ENCODE results near the gene LSM10.
A peak's percentile ranks its signal among the peaks of the same experiment; 100 is the strongest.

The LSM10 gene

DNA sequence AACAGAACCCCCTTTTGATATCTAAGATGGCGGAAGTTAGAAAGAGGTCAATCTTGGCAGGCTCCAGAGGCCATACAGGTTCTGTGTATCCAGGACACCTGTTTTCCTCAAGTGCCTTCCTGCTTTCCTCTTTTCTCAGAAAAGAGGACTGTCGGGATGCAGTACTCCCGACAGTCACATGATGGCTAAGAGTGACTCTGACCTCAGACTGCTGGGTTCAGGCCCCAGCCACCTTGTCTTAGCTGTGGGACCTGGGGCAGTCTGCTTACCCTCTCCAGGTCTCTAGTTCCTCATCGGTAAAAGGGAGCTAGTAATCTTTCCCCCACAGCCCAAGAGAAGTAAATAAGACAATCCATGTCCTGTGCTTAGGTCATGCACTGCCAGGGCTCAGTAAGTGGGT is 41.9 kb downstream of the LSM10 start:
- no peak for DNase-seq (ENCODE audit: low read depth, low spot score)
- H3K27ac ChIP-seq = no peak overlapping the region

DNA sequence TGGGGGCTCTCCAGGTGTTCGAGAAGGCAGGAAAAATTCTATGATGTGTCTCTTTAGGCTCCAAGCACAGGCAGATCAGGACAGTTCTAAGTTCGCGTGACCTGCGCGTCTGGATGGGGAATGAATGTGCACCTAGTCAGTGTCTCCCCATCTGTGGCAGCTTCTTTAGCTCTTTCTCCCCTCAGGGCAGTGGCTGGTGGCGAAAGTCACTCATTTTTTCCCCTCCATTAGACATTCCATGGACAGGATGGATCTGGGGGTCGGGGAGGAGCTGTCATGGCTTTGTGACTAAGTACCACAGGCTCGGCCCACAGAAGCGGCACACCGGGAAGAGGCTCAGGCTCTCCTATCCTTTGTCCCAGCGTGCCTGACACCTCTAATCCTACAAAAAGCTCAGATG is 43.2 kb downstream of the LSM10 start:
- H3K27ac ChIP-seq = no peak overlapping the region
- DNase-seq (ENCODE audit: low read depth, low spot score) = no peak

DNA sequence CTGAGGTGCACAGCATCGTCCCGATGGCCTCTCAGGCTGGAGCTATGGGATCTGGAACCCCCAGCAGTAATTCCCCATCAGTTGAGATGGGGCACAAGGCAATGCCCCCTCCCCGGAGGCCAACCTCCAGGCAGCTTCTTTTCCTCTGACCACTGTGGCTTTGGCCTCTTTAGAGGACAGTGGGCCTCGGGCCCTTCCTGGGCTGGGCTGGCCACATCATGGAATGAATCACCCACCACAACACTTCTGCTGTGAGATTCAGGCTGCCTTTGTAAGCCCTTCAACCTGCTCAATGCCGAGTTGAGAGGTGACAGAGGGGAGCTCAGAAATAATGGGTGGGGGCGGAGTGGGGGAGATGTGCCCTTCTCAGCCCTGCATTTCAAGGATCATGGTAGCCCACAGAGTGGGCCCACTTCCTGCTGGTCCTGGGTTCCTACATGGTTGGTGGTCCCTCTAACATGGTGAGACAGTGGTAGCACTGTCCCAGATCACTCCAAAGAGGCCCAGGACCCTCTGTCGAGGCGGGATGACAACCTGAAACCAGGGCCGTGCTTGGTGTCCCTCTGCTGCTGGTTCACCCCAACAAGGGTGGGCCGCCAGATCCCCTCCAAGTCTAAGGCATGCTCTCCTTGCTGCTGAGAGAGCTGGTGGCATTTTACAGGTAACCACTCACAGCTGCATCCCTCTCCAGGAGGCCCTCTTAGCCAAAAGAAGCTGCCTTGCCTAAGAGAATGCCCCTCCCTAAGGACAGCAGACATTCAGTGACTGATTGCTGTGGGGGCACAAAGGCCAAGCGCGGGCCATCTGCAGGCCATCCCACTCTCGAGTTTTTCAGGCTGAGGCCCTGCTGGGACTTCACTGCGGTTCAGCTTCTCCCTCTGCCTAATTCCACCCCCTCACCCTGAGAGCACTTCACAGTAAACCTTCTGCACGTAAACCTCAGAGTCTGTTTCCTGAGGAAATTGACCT is 44.5 kb downstream of the LSM10 start:
- H3K27ac ChIP-seq = peak overlapping the region; percentile 95

DNA sequence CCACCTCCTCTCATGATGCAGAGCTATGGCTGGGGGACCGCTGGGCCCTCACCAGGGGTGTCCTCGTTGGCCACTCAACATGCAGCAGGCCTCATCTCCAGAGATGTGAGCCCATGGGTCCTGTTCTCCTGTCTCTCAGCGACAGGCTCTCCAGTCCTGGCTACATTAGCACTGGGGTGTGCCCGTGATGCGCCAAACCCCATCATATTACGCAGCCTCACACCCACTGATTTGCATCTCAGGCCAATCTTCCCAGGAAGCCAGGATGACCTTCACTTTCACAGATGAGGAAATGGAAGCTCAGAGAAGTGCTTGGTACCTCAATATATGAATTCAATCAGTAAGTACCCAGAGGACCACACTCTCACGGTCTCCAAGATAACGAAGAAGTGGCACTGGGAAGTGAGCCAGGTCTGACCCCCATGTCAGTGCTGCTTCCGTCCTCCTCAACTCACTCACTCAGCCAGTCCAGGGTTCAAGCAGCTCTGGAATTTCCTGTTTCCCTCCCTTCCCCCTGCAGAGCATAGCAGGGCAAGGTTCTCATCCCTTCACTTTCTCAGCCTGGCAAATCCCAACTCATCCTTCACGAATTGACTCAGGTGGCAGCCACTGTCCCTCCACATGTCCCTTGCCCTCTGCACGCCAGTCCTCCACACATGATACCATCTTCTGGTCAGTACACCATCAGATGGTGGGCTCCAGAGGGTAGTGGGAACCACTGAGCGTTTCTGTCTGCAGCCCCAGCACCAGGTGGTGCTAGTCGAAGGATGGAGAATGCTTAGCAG is 45.4 kb downstream of the LSM10 start:
- no peak for DNase-seq (ENCODE audit: low read depth, low spot score)
- peak overlapping the region; percentile 95 for H3K27ac ChIP-seq

More for the DNA sequence above, 44.5 kb downstream of the LSM10 start:
- DNase-seq (ENCODE audit: low read depth, low spot score) = no peak

DNA sequence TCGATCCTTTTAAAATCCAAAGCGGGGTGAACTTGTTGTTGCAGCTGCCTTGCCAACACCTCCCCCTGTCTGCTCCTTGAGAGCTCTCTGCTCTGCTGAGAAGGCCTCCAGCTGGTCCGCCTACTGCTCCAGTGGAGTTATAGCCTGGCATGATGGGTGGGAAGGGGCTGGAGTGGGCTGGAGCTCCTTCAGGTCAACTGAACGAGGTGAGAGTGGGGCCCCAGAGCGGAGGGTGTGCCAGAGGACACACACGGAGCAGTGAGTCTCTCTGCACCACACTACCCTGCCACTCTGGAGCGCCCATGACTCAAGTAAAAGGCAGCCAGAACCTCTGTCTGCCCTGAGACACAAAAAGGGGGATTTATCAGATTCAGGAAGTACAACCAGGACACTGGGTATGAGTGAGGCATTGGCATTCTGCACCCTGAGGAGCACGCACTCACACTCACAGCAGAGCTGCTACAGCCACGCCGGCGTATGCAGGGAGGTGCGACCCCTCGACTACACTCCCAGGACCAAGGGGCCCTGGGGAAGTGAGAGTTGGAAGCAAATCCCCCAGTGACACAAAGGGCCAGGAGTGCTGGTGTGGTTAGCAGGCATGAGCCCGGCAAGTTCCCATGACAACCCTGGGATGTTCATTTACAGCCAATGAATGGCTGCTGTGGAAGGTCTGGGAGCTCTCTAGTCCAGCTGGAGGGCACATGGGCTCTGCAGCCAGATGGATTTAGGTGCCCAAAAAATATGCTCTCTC is 46.3 kb downstream of the LSM10 start:
- peak overlapping the region; percentile 95 for H3K27ac ChIP-seq
- no peak for DNase-seq (ENCODE audit: low read depth, low spot score)

DNA sequence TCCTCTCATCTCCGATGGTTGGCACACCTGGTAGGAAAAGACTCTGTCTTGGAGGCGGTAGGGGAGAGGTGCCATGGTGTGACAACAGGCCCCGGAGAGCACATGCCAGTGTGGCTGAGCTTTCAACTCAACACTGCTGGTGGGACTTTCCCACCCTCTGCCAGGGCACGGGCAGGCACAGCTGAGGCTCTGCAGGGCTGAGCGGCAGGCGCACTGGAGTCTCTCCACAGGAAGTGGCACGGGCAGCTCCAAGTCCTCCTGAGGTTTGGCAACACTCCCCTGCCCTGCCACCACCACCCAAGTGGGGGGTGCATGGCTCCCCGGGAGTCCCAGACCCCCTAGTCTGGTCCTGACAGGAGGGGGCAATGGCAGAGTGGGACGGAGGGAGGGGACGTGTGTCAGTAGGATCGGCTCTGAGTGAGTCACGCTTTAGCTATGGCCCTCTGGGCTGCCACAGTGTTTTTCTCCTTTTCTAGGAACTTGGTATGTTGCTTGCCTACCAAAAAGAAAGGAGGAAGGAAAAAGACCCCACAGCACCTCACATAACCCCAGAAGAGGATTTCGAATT is 47.0 kb downstream of the LSM10 start:
- peak overlapping the region; percentile 95 for H3K27ac ChIP-seq
- DNase-seq (ENCODE audit: low read depth, low spot score) = no peak

DNA sequence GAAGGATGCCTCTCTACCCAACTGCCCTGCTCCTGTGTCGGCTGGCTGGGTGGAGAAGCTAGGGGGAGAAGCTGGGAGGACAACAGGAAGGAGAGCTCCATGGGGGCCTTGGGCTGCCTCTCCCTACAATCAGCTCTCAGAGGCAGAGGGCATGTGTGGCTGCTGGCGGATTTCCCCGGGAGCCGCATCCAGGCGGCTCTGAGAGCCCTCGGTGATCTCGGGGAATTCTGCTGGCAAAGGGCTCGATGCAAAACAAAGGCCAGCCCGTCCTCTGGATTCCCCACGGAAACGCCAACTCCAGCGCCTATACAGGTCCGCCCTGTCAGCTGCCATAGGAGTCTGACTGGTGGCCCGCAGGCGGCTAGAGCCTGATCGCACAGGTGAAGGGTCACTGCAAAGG is 47.9 kb downstream of the LSM10 start:
- peak overlapping the region; percentile 95 for H3K27ac ChIP-seq
- no peak for DNase-seq (ENCODE audit: low read depth, low spot score)

DNA sequence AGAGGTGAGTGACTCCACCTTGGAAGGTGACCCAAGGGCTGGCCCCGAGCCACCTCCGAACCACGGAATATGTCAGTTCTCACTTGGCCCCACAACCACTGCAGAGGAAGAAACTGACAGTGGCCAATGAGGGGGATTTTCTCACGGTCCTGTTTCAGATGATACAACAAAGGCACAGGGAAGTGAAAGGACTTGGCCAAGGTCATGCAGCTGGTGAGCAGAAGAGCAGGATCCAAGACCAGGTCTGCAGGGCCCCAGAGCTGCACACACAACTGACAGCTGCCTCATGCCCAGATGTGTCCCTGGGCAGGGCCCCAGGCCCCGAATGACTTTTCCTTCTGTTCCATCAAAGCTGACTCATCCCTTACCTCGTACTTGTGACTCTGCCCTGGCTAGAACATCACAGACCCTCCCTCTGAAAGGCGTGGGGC is 48.5 kb downstream of the LSM10 start:
- no peak for DNase-seq (ENCODE audit: low read depth, low spot score)
- H3K27ac ChIP-seq = peak overlapping the region; percentile 95

DNA sequence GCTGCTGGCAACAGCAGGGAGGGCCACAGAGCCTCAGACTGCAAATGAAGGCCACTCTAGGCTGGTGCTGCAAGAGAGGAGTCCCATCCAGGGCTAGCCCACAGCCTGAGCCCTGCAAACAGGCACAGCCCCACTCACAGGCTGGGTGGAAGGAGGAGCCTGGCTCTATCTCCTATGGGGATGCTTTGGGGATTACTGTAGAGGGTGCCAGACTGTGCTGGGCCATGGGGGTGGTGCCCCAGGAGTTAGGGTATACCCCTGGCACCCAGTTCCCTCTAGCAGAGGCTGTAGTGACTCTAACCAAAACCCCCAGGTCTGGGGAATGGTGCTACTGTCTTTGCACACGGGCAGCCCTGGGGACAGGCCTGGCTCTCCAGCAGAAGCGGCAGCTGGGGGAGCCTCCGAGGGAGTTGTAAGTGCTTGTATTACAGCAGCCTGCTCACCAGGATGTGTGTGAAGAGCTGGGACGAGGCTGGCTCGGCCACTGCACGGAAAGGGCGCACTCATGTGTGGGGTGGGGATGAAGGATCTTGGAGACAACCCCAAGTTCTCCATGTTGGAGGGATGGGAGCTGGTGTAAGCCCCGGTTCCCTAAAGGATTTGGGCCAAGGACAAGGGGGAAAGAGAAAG is 50.9 kb downstream of the LSM10 start:
- no peak overlapping the region for H3K27ac ChIP-seq
- DNase-seq (ENCODE audit: low read depth, low spot score) = no peak

DNA sequence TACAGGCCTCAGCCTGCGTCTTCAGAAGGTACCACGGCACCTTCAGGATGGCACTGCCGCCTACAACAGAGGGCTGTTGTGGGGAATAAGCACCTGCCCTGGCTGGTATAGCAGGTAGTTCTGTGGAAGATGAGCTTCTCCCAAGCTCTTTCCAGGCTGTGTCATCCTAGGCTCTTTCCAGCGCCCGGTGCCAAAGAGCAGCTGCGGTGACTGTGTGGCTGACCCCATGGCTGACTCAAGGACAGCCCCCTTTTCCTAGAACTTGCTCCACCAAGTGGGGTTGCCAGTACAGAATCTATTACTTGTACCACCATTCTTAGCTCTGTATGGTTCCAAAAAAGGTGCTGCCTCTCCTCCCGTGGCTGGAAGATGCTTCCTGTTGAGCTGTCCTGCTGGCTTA is 52.4 kb downstream of the LSM10 start:
- no peak overlapping the region for H3K27ac ChIP-seq
- no peak for DNase-seq (ENCODE audit: low read depth, low spot score)

DNA sequence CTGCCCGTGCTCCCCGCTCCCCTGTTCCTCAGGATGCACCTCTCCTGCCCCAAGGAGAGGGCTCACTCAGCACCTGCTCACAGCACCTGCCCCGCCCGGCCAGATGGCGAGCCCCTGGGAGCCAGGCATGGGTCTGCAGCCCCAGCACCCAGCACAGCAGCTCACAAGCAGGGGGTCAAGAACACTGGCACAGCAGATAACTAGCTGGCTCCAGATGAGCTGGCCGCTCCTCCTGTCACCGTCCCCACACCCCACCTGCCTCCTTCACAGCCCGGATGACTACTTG is 53.4 kb downstream of the LSM10 start:
- H3K27ac ChIP-seq = no peak overlapping the region
- no peak for DNase-seq (ENCODE audit: low read depth, low spot score)

DNA sequence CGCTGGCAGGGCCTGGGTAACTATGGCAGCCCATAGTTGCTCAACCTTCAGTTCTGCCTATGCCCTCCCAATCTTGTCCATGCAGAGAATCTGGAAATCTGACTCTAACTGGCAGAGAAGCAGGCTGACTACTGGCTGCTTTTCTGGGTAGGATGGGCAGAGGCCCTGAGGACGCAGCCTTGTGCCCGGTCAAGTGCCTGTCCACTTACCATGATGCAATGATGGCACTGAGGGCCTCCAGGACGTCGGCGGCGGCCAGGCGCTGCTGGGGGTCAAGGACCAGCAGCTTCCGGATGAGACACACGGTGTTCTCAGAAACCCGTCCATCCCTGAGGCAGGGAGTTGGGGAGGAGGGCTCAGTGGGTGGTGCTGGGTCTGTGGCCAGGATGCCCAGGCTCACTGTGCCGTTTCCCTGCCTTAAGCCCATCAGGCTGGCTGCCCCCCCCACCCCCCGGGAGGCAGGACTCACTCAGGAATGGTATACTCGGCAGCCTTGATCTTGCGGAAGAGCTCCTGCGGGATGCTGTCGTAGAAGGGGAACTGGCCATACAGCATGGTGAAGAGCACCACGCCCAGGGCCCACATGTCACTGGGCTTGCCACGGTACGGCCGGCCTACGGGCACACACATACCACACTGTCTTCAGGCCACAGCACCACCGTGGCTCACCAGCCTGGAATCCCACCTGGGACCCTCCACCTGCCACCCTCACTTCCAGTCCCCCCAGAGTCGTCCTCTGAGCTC is 53.9 kb downstream of the LSM10 start:
- DNase-seq (ENCODE audit: low read depth, low spot score) = no peak
- H3K27ac ChIP-seq = peak overlapping the region; percentile 63
